IMR-90 (cell line): Measurements from ENCODE around the gene TMEM237. TPM values are rescaled to one million over a fixed set of nuclear protein-coding genes. Genes with fewer than 3 reads are reported as not detected.
A peak's percentile ranks its signal among the peaks of the same experiment; 100 is the strongest.

Experiments
- ATAC-seq: fragments of 200-7000 bp; cut with Tn5 transposase; 2 replicates; pipeline ENCODE4 v1.9.1; 2020; ENCODE audit warnings: low read depth, mild to moderate bottlenecking, moderate library complexity
- BruUV-seq: library from RNA; stranded (reverse); fragments of 400-500 nt; replicated peaks from 2 replicates; lab custom pipeline; 2021; lab: Mats Ljungman, UMichigan
- CTCF ChIA-PET: fragments of 300-600 bp; formaldehyde crosslinking; extraction: SDS; loops from one replicate; lab custom pipeline; 2021; ENCODE audit warnings: antibody characterized with exemption; lab: Yijun Ruan, JAX
- POLR2A ChIA-PET: fragments of 300-600 bp; sonication (Branson Sonifier 250); formaldehyde crosslinking; loops from one replicate; lab custom pipeline; 2022; ENCODE audit warnings: antibody characterized with exemption; ENCODE audit not compliant: unreplicated experiment; lab: Charles Lee
- DNase-seq: peaks from one replicate; pipeline ENCODE4 v3.0.0; 2013
- H2AFZ ChIP-seq: replicated peaks from 2 replicates; pipeline ENCODE3; 2013; ENCODE audit warnings: low read length, mild to moderate bottlenecking; ENCODE audit not compliant: poor library complexity
- H2AK5ac ChIP-seq: 2 replicates; pipeline ENCODE4 v1.6.1; 2013; ENCODE audit warnings: low read depth, low read length, inconsistent platforms
- H2AK9ac ChIP-seq: replicated peaks from 2 replicates; pipeline ENCODE3; 2013; ENCODE audit warnings: mild to moderate bottlenecking, low read depth, low read length, moderate library complexity; ENCODE audit not compliant: poor library complexity
- H2BK120ac ChIP-seq: 2 replicates; pipeline ENCODE4 v1.6.1; 2013; ENCODE audit warnings: low read depth, low read length, inconsistent platforms
- H2BK15ac ChIP-seq: 3 replicates; pipeline ENCODE4 v1.6.1; 2013; ENCODE audit warnings: low read depth, low read length, inconsistent platforms
- H2BK20ac ChIP-seq: 2 replicates; pipeline ENCODE4 v1.6.1; 2013; ENCODE audit warnings: low read depth, mild to moderate bottlenecking, inconsistent platforms, low read length, moderate library complexity
- H2BK5ac ChIP-seq: 2 replicates; pipeline ENCODE4 v1.6.1; 2013; ENCODE audit warnings: mild to moderate bottlenecking, low read depth, low read length, inconsistent platforms; ENCODE audit not compliant: poor library complexity, severe bottlenecking
- H3K14ac ChIP-seq: replicated peaks from 2 replicates; pipeline ENCODE4 v1.6.1; 2013; ENCODE audit warnings: low read depth, low read length, inconsistent platforms
- H3K18ac ChIP-seq: 2 replicates; pipeline ENCODE4 v1.6.1; 2013; ENCODE audit warnings: low read depth, low read length, control low read depth
- H3K23ac ChIP-seq: 2 replicates; pipeline ENCODE4 v1.6.1; 2013; ENCODE audit warnings: low read depth, low read length, inconsistent platforms
- H3K27ac ChIP-seq: 2 replicates; pipeline ENCODE4 v1.5.1; 2013; ENCODE audit warnings: mild to moderate bottlenecking, control low read depth, low read length; ENCODE audit not compliant: insufficient read depth
- H3K27me3 ChIP-seq: 2 replicates; pipeline ENCODE4 v1.6.1; 2013; ENCODE audit warnings: low read length; ENCODE audit not compliant: control insufficient read depth, insufficient read depth
- H3K36me3 ChIP-seq: 2 replicates; pipeline ENCODE4 v1.6.1; 2013; ENCODE audit warnings: low read length, mixed read lengths; ENCODE audit not compliant: control insufficient read depth, insufficient read depth
- H3K4ac ChIP-seq: 2 replicates; pipeline ENCODE4 v1.6.1; 2013; ENCODE audit warnings: low read depth, low read length, inconsistent platforms
- H3K4me1 ChIP-seq: 2 replicates; pipeline ENCODE4 v1.6.1; 2013; ENCODE audit warnings: low read length, mixed read lengths; ENCODE audit not compliant: control insufficient read depth, insufficient read depth
- H3K4me2 ChIP-seq: 2 replicates; pipeline ENCODE4 v1.6.1; 2013; ENCODE audit warnings: low read depth, mild to moderate bottlenecking, control low read depth, low read length, moderate library complexity
- H3K4me3 ChIP-seq: 2 replicates; pipeline ENCODE4 v1.5.1; 2013; ENCODE audit warnings: low read depth, mild to moderate bottlenecking, control low read depth, low read length, moderate library complexity; ENCODE audit not compliant: insufficient read depth
- H3K56ac ChIP-seq: 2 replicates; pipeline ENCODE4 v1.6.1; 2013; ENCODE audit warnings: low read length, inconsistent platforms; ENCODE audit not compliant: insufficient read depth; ENCODE audit errors: extremely low read depth
- H3K79me1 ChIP-seq, 2 experiments: 2 replicates each; pipeline ENCODE4 v1.6.1; 2013; ENCODE audit warnings: low read length in 2 of 2, inconsistent platforms in 1 of 2, low read depth in 1 of 2
- H3K9ac ChIP-seq: 2 replicates; pipeline ENCODE4 v1.6.1; 2013; ENCODE audit warnings: low read depth, low read length, control low read depth
- H3K9me1 ChIP-seq: 2 replicates; pipeline ENCODE4 v1.6.1; 2013; ENCODE audit warnings: low read length, inconsistent platforms; ENCODE audit not compliant: insufficient read depth
- H3K9me3 ChIP-seq: 2 replicates; pipeline ENCODE4 v1.6.1; 2013; ENCODE audit warnings: low read length; ENCODE audit not compliant: control insufficient read depth, insufficient read depth
- H4K20me1 ChIP-seq: 2 replicates; pipeline ENCODE4 v1.6.1; 2013; ENCODE audit warnings: low read length, inconsistent platforms; ENCODE audit not compliant: insufficient read depth
- H4K5ac ChIP-seq: 2 replicates; pipeline ENCODE4 v1.6.1; 2013; ENCODE audit warnings: mild to moderate bottlenecking, low read depth, low read length, control low read depth
- H4K8ac ChIP-seq, 2 experiments: 2 replicates each; pipeline ENCODE4 v1.6.1; 2013; ENCODE audit warnings: low read depth in 2 of 2, low read length in 2 of 2, control low read depth in 1 of 2, inconsistent platforms in 1 of 2
- H4K91ac ChIP-seq: 2 replicates; pipeline ENCODE4 v1.6.1; 2013; ENCODE audit warnings: low read depth, low read length, inconsistent platforms; ENCODE audit not compliant: insufficient read depth
- CHD1 ChIP-seq: IDR thresholded peaks from 2 replicates; pipeline ENCODE4 v1.6.1; 2012; ENCODE audit warnings: low read depth, low read length, improper control_type of control experiment
- RAD21 ChIP-seq: IDR thresholded peaks from 2 replicates; pipeline ENCODE4 v1.6.1; 2012; ENCODE audit warnings: low read length, improper control_type of control experiment
- SMC3 ChIP-seq: fragments of 150-350 bp; IDR thresholded peaks from 2 replicates; pipeline ENCODE4 v1.6.1; 2016; ENCODE audit warnings: low read depth, mild to moderate bottlenecking, antibody characterized with exemption, low read length, moderate library complexity
- USF2 ChIP-seq: fragments of 150-350 bp; IDR thresholded peaks from 2 replicates; pipeline ENCODE4 v1.6.1; 2017; ENCODE audit warnings: mild to moderate bottlenecking, antibody characterized with exemption, low read length, low read depth
- WGBS, 2 experiments: methylation state at CpG; one replicate each; pipeline versions ENCODE4 v1.1.5 to v1.1.7; 2013; ENCODE audit warnings: missing lambda C conversion rate in 2 of 2; ENCODE audit not compliant: insufficient read length in 1 of 2; ENCODE audit errors: extremely low coverage in 2 of 2; 5-methylcytosine and 5-hydroxymethylcytosine counted together
- dilution Hi-C: fragments of 300-500 bp; cut with HindIII; formaldehyde crosslinking; loops from one replicate; pipeline ENCODE4 v1.14.3; 2018; ENCODE audit warnings: low sequenced_read_pairs; ENCODE audit not compliant: unreplicated experiment
- in situ Hi-C: fragments of 300-500 bp; cut with MboI; formaldehyde crosslinking; loops from 3 replicates; pipeline ENCODE4 v1.14.3; 2019; ENCODE audit warnings: low sequenced_read_pairs, inconsistent platforms, mixed read lengths
- intact Hi-C: fragments of 100-400 bp; cut with micrococcal nuclease; formaldehyde crosslinking; loops from 2 replicates; pipeline ENCODE4 v1.10.0; 2022
- polyA plus RNA-seq, 3 experiments: library from polyadenylated mRNA; depleted of rRNA; stranded (reverse); fragments of >200 nt; gene quantifications; 2 replicates each; pipeline ENCODE4 v1.2.3, GENCODE V29; 2012; ENCODE audit warnings: low replicate concordance in 1 of 3
- total RNA-seq: library from RNA; depleted of rRNA; stranded (reverse); fragments of >200 nt; gene quantifications from 2 replicates; pipeline ENCODE4 v1.2.3, GENCODE V29; 2012
- TF ChIP-seq, protein P1 (sequence below): conservative IDR thresholded peaks from 2 replicates; pipeline ENCODE4 v1.5.1; 2012; ENCODE audit warnings: mild to moderate bottlenecking, low read depth, low read length, improper control_type of control experiment

The TMEM237 gene
- total and polyA plus RNA-seq, 2 of the 4 experiments (the other 2 are of a cell fraction), result 29.4 to 58.8 TPM

DNA sequence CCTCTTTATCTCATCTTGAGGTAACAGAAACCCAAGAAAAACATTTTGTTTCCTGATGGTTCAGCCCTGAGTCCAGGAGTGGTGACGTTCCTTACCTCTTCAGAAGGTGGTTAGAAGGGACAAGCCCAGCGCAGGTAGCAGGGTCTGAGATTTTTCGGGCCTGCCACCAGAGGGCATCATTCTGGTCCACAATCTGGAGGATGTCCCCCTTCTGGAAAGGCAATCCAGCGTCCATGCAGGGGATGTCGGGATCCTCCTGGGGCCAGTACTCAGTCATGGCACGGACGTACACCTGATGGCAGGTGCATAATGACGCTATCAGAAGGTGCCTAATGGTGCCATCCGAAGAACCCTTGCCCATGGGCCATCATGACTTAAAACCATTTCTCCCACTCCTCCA is 37.4 kb upstream of the TMEM237 start:
- Histone ChIP-seq H2BK5ac (no peak overlapping the region), H3K56ac (no peak overlapping the region), H2AK5ac (no peak overlapping the region), H3K9ac (no peak overlapping the region), H3K9me3 (no peaks in the 10 kb centered on the region), H3K4me3 (no peak overlapping the region), H3K4ac (no peak overlapping the region), H2AFZ (no peak overlapping the region), H3K4me1 (no peaks in the 10 kb centered on the region), H2AK9ac (no peak overlapping the region), H3K14ac (no peak overlapping the region), H3K23ac (no peak overlapping the region), H4K8ac (no peak overlapping the region), H2BK120ac (no peak overlapping the region), H3K36me3 (peaks cover 3% of the 10 kb centered on the region; the same call in 1 of the 2 replicates), H3K27me3 (no peaks in the 10 kb centered on the region), H3K4me2 (no peak overlapping the region), H2BK15ac (no peak overlapping the region), H3K9me1 (no peaks in the 10 kb centered on the region), H3K27ac (no peak overlapping the region), H4K20me1 (no peaks in the 10 kb centered on the region), H2BK20ac (no peak overlapping the region), H4K5ac (no peak overlapping the region), H3K79me1 (no peaks in the 10 kb centered on the region), H4K91ac (no peak overlapping the region), H3K18ac (no peak overlapping the region)
- no peak for ATAC-seq
- BruUV-seq, result no TSS peak
- dilution Hi-C loops (no loop called here), intact Hi-C loops (no loop called here), in situ Hi-C loops (no loop called here)
- ChIA-PET POLR2A (no interaction called here), CTCF (no interaction called here)
- no peak for DNase-seq
- TF ChIP-seq USF2 (no peak), CHD1 (no peak), SMC3 (peak; percentile 30; the same call in 1 of the 2 replicates), RAD21 (peak; percentile 32; the same call in 1 of the 2 replicates)
- TF ChIP-seq, protein P1, sequence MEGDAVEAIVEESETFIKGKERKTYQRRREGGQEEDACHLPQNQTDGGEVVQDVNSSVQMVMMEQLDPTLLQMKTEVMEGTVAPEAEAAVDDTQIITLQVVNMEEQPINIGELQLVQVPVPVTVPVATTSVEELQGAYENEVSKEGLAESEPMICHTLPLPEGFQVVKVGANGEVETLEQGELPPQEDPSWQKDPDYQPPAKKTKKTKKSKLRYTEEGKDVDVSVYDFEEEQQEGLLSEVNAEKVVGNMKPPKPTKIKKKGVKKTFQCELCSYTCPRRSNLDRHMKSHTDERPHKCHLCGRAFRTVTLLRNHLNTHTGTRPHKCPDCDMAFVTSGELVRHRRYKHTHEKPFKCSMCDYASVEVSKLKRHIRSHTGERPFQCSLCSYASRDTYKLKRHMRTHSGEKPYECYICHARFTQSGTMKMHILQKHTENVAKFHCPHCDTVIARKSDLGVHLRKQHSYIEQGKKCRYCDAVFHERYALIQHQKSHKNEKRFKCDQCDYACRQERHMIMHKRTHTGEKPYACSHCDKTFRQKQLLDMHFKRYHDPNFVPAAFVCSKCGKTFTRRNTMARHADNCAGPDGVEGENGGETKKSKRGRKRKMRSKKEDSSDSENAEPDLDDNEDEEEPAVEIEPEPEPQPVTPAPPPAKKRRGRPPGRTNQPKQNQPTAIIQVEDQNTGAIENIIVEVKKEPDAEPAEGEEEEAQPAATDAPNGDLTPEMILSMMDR, result peak; percentile 34; the same call in 1 of the 2 replicates
- WGBS, 2 experiments, result 48% methylated on average over 5 of the region's 9 CpGs; no CpG with 5 or more reads in 1 of the 2 experiments
